Measurements from ENCODE around the gene PDE11A. TPM values are rescaled to one million over a fixed set of nuclear protein-coding genes. Genes with fewer than 3 reads are reported as not detected.

Gene PDE11A
- total RNA-seq, 1 donor from 2014 or later = not detected

DNA sequence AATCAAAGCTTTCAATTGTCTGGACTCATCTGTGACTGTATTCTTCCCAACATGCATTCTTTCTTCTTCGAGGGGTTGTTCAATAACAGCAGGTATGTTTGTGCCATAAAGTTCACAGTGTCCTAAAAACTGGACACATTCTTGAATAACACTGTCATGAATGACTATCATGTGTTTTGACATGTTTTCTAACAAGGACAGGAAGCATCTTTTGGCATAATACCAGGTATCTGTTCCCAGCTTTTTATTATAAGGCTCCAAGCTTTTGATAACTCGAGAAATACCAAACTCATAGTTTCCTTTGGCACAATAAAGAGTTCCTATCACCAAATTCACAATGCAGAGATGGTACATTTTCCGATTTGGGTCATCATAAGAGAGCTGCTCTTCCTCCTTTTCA, 455.8 kb downstream of the PDE11A start:
- TF ChIP-seq, protein P1, sequence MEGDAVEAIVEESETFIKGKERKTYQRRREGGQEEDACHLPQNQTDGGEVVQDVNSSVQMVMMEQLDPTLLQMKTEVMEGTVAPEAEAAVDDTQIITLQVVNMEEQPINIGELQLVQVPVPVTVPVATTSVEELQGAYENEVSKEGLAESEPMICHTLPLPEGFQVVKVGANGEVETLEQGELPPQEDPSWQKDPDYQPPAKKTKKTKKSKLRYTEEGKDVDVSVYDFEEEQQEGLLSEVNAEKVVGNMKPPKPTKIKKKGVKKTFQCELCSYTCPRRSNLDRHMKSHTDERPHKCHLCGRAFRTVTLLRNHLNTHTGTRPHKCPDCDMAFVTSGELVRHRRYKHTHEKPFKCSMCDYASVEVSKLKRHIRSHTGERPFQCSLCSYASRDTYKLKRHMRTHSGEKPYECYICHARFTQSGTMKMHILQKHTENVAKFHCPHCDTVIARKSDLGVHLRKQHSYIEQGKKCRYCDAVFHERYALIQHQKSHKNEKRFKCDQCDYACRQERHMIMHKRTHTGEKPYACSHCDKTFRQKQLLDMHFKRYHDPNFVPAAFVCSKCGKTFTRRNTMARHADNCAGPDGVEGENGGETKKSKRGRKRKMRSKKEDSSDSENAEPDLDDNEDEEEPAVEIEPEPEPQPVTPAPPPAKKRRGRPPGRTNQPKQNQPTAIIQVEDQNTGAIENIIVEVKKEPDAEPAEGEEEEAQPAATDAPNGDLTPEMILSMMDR (IDR thresholded peaks at IDR 0.05) = no peak
- intact Hi-C loops (cut with micrococcal nuclease) = loop anchor here (5.0 kb wide), 1 partner anchor 224 kb away; the partner anchor contains the start of gene AGPS
- DNase-seq = no peak
- CTCF ChIA-PET = interaction anchor here (1.6 to 2.2 kb wide), 2 partner anchors 12 kb away, joined by 5 to 7 read pairs; no protein-coding TSS in a partner anchor
- Mint-ChIP-seq H3K9me3 (peaks cover 2% of the 10 kb centered on the region), H3K4me3 (no peak overlapping the region), H3K36me3 (ENCODE audit: low read depth) (peaks cover 6% of the 10 kb centered on the region), H3K27ac (no peak overlapping the region), H3K27me3 (peaks cover 3% of the 10 kb centered on the region), H3K4me1 (peaks cover 7% of the 10 kb centered on the region)
- ATAC-seq (ENCODE audit: low read depth) = no peak
- POLR2A ChIA-PET = no interaction called here

DNA sequence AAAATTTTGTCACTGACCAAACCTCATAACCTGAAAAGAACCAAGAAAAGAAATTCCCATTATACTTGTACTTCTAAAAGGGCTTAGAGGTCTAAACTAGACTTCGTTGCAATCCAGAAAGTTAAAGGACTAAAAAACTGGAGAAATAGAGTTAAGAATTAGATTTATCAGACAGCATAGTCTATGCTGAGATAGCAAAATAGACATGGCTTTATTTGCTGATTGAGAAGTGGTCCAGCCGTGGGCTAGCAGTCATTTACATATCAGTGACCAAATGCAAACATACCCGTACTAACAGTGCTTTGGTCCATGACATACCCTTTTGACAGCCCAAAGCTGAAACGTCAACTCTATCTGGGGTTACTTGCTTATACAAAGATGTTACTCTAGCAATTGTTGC, 456.5 kb downstream of the PDE11A start:
- ATAC-seq (ENCODE audit: low read depth) = no peak
- Mint-ChIP-seq H3K9me3 (peaks cover 2% of the 10 kb centered on the region), H3K27ac (no peak overlapping the region), H3K36me3 (ENCODE audit: low read depth) (peaks cover 6% of the 10 kb centered on the region), H3K4me3 (no peak overlapping the region), H3K4me1 (peaks cover 7% of the 10 kb centered on the region), H3K27me3 (peaks cover 3% of the 10 kb centered on the region)
- intact Hi-C loops (cut with micrococcal nuclease) = loop anchor here (5.0 kb wide), 1 partner anchor 224 kb away; the partner anchor contains the start of gene AGPS
- CTCF ChIA-PET = interaction anchor here (2.2 kb wide), 1 partner anchor 11 kb away, joined by 7 read pairs; no protein-coding TSS in a partner anchor
- DNase-seq = no peak
- TF ChIP-seq, protein P1 (IDR thresholded peaks at IDR 0.05) = no peak
- POLR2A ChIA-PET = no interaction called here

DNA sequence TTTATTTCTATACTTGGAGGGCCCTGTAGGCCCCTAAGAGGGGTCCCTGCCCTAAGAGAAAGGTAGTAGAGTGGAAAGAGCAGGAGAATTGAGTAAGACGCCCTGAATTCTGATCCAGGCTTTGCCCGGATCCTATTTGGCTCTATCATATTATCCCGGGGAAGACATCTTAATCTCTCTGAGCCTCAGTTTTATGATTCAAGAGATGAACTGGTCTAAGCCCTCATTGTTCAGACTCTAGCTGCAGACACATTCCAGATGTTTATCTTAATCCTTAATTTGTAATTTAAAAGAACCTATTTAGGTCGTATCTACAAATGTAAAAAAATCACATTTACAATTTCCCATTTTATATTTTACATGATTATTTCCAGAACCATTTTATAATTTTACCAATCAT, 459.9 kb downstream of the PDE11A start:
- DNase-seq = no peak
- ATAC-seq (ENCODE audit: low read depth) = no peak
- H3K4me1 Mint-ChIP-seq = no peaks in the 10 kb centered on the region
- no peaks in the 10 kb centered on the region for H3K36me3 Mint-ChIP-seq (ENCODE audit: low read depth)
- CTCF ChIA-PET = no interaction called here
- H3K9me3 Mint-ChIP-seq = peaks cover 4% of the 10 kb centered on the region
- POLR2A ChIA-PET = no interaction called here
- intact Hi-C loops (cut with micrococcal nuclease) = no loop called here
- no peak overlapping the region for H3K27ac Mint-ChIP-seq
- H3K4me3 Mint-ChIP-seq = no peak overlapping the region
- H3K27me3 Mint-ChIP-seq = peaks cover 3% of the 10 kb centered on the region
- TF ChIP-seq, protein P1 (IDR thresholded peaks at IDR 0.05) = no peak

DNA sequence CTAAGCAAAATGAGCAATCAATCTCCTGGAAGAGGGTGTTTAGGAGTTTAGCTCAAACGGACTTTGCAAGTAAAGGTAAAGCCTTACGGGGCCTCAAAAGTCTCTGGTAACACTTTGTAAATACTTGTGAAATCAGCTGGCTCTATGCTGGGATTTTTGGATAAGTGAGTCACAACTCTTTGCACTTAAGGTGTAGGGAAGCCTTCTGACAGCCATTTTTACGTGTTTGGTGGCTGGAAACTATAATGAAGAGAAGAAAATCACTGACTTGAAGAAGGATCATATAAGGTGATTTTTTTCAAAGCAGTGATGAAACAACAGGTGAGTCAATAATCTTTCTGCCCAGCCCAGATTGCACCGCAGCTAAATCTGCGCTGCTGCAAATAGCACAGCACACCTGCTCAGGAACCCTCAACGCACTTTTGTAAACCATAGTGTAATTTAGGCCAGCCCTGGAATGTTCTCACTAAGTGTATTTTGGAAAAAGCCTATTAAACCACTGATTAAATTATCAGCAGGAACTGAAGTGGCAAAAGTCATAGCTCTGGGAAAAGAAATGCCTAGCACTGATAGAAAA, 461.2 kb downstream of the PDE11A start:
- ATAC-seq (ENCODE audit: low read depth) (no peak), DNase-seq (no peak)
- no peak overlapping the region for H3K27ac Mint-ChIP-seq
- H3K27me3 Mint-ChIP-seq = no peaks in the 10 kb centered on the region
- peaks cover 2% of the 10 kb centered on the region for H3K9me3 Mint-ChIP-seq
- CTCF ChIA-PET = no interaction called here
- intact Hi-C loops (cut with micrococcal nuclease) = no loop called here
- no peaks in the 10 kb centered on the region for H3K4me1 Mint-ChIP-seq
- TF ChIP-seq, protein P1 (IDR thresholded peaks at IDR 0.05) = no peak
- H3K4me3 Mint-ChIP-seq = no peak overlapping the region
- POLR2A ChIA-PET = no interaction called here
- H3K36me3 Mint-ChIP-seq (ENCODE audit: low read depth) = no peaks in the 10 kb centered on the region

DNA sequence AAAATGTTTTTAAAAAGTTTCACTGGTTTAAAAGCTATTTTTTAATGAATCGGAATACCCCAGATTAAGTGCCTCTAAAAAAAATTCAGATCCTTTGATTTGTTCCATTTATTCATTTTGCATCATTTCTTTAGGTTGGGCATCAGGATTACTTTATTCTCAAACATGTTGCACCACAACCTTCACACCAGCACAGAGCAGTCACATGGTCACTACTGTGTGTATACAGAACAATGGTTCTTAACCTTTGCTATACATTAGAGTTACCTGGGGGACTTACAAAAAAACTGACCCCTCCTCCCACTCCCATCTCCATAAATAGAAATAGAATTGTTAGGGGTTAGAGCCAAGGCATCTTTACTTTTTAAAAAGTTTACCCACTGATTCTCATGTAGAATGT, 461.8 kb downstream of the PDE11A start:
- intact Hi-C loops (cut with micrococcal nuclease) = no loop called here
- no peaks in the 10 kb centered on the region for H3K27me3 Mint-ChIP-seq
- ATAC-seq (ENCODE audit: low read depth) (no peak), DNase-seq (no peak)
- CTCF ChIA-PET = no interaction called here
- no peaks in the 10 kb centered on the region for H3K36me3 Mint-ChIP-seq (ENCODE audit: low read depth)
- no peaks in the 10 kb centered on the region for H3K4me1 Mint-ChIP-seq
- no peak overlapping the region for H3K27ac Mint-ChIP-seq
- TF ChIP-seq, protein P1 (IDR thresholded peaks at IDR 0.05) = no peak
- peaks cover 2% of the 10 kb centered on the region for H3K9me3 Mint-ChIP-seq
- no peak overlapping the region for H3K4me3 Mint-ChIP-seq
- POLR2A ChIA-PET = no interaction called here
